Amygdala (tissue), 56 donors: ENCODE measurements around the gene ZNF423.

Experiments
- DNase-seq, 56 donors: peaks; one replicate each; lab custom pipeline; 2025; lab: John Stamatoyannopoulos, UW

Gene ZNF423

DNA sequence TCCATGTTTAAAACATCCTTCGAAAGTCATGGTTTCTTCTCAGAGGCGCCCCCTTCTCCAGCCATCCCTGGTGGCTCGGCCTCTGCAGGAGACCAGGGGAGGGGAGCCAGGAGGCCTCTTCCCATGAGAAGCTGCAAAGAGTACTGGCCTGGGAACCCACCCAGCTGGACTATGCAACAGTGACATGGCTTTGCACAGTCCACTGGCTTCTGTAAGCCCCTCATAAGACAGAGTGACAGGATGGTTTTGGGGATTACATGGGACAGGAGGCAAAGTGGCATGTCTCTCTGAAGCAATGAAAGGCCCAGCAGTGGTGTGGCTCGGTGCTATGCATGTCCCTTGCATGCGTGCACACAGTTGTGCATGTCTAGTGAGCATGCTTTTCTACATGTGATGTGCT lies 382.8 kb downstream of the ZNF423 start:
- no peak for DNase-seq

DNA sequence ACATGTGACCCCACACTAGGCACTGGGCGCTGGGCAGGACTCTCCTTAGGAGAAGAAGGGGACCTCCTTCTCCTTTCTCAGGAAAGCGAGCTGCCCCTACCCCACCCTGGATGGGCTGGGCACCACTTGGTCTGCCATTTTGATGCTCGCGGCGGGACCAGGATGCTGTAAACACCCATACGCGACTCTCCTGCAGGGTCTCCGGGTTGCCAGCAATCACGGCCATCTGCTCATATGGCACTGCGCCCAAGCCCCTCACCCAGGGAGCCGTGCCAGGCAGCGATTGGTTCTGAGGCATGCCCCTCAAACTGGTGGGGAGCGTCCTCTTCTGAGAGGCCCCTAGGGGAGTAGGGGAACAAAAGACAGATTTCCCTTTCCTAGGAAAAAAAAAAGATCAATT lies 383.3 kb downstream of the ZNF423 start:
- no peak for DNase-seq

DNA sequence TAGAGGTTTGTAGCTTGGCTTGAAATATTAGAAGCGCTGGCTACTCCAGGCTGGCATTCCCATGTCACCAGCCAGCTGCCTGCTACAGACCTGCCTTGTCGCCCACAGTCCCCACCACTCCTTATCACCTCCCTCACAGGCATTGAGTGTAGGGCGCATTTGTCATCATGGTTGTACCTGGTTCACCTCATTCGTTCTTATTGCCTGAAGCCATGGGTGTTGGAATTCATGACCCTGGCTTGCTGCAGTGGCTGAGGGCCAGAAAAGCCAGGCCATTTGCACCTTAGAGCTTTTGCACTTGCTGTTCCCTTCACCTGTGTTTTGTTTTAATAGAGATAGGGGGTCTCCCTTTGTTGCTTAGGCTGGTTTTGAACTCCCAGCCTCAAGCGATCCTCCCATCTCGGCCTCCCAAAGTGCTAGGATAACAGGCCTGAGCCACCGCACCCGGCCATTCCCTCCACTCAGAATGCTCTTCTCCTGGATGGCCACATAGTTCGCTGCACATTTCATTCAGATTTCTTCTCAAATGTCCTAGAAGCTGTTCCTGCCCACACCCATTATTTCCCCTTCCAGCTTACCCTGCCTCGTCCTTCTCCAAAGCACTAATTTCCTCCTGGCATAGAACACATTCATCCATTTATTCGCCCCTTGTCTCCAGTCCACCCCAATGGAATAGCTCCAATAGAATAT lies 384.7 kb downstream of the ZNF423 start:
- no peak for DNase-seq

DNA sequence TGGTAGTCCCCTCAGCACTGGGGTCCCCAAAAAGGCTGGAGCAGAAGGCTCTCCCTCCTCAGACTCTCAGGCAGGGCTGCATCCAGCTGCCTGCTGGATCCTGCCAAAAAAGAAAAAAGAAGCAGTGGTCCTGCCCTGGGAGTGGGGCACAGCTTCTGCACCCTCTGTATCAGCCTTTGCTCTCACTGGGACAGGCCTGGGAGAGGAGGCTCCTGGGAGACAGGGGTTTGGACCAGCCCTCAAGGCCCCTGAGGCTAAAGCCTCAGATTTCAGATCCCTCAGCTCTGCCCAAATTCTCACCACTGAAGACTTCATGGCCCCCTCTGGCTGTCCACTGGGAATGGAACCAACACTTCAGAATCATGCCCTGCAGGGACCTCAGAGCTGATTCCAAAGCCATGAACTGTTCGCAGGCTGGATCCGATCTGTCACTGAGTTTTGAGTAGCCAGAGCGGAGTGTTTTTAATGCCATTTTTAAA lies 385.4 kb downstream of the ZNF423 start:
- DNase-seq: no peak

DNA sequence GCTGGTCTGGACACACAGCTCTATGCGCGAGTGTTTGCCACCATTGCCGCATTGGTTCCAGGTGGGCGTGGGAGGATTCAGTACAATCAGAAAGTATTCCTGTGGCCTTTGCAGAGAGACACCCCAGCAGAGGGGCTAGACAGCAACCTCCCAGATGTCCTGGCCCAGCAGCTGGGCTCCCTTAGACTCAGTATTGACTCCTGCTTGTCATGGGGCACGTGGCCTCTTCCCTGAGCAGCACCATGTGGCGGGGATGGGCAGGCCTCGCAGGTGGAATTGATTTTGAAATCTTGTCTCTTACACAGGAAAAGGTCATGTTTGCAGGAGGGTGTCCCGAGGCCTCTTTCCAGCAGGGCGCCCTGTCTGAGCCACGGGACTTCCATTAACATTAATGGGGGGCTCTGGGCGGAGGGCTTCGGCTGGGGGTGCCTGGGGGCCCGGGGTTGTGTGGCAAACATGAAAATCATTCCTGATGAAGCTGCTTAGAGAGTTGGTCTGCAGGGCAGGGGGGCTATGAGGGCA lies 385.9 kb downstream of the ZNF423 start:
- no peak for DNase-seq

DNA sequence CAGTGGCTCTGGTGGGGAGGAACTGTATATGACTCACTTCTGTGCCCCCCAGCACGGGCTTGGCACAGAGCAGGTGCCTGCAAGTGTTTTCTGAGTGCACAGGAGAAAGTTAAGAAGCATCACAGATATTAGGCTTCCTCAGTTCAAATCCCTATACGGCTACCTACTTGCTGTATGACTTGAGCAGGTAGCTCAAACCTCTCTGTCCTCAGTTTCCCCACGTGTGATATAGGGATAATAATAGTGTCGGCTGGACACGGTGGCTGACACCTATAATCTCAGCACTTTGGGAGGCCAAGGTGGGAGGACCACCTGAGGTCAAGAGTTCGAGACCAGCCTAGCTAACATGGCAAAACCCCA lies 386.6 kb downstream of the ZNF423 start:
- no peak for DNase-seq

DNA sequence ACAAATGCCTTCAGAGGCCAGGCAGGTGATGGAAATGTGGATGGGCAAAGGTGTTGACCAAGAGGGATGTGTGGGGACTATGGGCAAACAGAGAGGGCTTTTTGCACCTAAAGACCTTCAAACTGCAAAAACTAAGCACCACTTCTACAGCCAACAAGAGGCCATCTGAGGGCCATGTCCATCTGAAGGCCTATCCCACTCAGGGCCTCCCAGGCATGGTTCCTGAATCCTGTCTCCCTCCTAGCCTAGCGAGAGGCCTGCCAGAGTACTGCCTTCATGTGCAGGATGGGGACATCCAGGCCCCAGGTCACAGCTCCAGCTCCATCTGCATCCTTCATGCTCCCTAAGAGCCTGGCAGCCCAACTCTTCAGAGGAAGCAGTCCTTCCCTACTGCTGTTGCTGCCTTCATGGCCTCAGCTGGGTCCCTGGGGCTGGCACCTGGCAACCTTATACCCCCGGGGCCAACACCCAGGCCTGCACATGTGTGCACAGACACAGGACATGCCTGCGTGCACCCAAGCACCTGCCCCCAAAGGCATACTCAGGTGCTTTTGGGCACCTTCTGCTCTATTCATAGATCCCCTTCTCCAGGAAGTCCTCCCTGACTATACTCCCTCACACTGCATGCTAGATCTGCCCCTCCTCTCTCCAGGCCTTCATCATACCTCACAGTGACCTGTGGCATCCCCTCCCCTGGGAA lies 387.2 kb downstream of the ZNF423 start:
- no peak for DNase-seq

DNA sequence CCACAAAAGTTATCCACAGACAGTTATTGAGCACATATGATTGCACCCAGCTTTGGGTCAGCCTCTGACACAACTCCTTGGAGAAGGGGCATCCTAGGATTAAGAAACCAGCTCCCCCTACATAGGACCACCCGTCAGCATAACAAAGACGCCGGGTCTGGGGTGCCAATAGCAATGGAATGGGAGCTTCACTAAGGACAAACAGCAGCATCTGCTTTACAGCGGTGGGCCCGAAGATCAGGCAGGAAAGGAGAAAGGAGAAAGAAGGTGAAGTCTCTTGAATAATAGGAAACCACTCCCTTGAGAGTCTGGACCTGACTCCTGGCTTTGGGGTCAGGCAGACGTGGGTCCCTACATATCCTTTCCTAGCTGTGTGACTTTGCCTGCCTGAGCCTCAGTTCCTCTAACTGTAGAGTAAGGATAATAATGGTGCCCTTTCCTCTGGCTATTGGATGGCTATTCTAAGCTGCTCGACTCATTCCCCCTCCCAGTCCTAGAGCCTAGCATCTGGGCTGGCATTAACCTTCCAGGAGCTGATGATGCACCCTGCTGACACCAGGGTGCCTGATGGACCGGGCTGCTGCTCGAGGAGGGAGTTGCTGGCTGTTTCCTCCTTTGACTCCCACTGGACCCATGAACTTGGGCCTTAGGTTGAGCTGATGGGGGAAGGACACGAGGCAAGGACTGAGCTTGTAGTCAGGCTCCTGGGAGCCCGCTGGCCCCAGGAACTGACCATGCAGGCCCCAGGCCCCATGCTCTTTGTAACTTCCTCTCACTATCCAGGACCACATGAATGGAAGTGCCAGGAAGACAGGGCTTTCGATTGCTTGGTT lies 388.2 kb downstream of the ZNF423 start:
- no peak for DNase-seq

DNA sequence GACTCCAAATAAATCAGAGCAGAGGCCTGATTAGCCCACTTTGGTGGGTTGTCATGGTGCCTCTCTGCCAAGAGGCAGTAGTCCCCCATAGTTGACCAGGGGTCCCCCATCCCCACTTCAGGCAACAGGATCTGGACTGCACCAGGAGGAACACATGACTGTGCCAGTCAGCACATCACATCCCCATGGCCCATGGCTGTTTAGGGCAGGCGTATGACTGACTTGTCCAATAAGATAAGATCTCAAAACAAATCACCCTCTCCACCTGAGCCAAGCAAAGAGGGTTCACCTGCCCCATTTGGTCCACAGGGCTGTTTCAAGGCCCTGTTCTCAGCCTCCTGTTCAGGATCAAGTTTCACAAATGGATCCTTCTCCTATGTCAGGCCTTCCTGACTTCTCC lies 389.0 kb downstream of the ZNF423 start:
- DNase-seq: no peak

DNA sequence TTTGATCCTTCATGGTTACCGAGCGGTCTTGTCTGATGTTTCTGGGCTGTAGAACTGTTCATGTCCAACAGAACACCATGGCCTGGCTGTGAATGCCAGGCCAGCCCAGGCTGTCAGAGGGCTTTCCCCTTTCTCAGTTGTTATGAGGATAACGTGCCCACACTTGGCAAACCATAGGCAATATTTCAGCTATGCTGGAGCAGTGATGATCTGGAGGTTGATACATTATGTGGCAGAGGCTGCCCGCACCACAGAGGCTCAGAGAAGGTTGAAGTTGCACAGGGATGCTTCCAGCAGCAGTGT lies 389.4 kb downstream of the ZNF423 start:
- DNase-seq: no peak

DNA sequence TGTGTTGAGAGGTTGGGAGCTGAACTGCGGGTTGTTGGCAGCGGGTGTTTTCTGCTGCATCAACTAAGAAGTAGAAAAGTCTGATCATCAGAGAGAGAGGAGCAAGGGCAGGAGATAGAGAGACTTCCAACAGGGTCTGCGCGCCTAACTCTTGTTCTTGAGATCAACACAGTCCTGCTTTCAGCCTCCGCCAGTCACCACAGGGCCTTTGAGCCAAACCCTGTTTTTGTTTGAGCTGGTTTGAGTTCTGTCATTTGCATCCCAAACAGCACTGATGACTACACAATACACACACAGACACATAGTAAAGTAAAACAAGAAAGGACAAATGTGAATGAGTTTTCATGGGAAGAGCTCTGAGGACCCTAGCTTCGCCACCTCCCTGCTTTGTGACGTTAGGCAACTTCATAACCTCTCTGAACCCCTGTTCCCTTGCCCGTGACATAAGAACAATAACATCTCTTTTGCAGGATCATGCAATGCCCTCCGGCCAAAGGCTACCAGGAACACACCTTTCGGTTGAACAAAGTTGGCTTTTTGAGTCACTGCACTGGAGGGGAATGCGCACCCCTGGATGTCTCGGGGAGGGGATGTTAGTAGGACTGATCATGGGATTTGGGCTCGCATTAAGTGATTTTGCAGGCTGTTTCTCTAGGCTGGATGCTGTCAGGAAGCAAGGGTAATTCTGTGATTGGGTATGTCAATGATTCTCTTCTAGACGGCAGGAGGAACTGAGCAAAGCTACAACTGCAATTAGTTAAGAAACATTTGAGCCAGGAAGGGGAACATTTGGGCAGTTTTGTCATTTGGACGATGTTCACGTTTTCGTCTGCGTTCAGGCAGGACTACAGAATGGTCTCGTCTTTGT lies 390.0 kb downstream of the ZNF423 start:
- DNase-seq: no peak

DNA sequence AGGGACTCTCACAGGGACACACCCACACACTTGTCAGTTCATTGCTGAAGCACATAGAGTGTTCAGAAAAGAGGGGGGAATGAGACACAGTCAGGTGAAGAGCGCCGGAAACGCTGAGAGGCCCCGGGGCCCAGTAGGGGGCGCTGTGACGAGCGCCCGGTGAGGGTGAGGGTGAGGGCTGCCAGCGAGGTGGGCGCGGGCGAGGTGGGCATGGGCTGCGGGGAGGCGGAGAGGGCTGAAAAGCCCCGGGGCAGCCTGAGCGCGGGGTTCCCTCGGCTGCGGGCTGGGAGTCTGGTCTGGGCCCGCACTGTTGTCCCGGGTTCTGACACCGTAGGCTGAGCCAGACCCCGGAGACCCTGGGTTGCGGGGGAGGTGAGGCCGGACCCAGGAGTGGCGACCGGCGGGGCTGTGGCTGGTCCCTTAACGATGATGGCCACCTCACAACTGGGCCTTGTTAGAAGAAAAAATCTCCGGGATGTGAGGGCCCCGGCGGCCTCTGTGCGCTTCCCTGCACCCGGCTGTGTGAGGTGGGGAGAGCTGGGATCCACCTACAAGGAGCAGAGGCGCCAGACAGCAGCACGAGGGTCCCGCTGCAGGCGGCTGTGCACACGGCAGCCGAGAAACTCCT lies 390.9 kb downstream of the ZNF423 start:
- no peak for DNase-seq

DNA sequence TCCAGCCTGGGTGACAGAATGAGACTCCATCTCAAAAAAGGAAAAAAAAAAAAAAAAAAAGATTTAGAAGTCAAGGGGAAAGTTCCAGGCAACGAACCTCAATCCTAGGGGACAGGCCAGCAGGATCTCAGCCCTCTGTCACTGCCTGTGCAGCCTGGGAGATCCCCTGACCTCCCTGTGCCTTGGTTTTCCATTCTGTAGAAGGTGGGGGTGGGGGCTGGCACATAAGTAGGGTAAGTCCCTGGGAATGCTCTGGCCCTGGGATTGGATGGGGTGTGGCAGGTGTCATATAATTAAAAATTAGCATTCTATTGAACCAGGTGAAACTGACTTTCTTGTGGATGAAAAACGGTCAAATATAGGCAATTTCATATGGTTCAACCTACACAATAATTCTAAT lies 391.8 kb downstream of the ZNF423 start:
- DNase-seq: no peak

DNA sequence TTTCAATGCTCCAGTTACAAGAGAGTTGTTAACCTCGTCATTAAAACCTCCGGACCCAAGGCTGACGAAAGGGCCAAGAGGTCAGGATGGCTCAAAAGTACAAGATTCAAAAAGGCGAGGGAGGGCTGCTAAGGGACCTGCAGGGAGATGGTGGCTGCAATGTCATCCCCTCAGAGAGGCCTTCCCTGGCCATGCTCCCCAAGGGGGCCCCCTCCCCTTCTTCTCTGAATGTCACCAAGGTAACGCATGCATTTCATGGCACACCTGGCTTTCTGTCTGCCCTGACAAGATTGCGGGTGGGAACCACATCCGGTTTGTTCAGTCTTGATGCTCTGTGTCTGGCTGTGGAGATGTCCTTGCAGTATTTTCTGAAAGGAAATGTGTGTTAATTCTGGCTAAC lies 392.4 kb downstream of the ZNF423 start:
- DNase-seq: no peak

DNA sequence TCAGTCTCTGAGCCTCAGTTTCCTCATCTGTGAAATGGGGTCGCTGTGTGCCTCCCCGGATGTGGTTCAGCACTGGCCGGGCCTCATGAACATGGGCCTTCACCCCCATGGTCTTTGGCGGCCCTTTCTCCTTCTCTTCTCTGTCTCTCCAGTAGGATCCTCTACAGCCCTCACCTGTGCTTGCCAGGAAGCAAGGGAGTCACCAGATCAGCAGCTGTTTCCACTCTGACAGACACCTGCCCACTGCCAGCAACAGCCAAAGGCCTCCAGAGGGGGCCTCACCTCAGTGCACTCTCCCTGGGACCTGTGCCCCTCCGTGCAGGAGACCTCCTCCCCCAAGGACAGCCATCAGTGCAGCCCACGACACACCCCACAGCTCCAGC lies 392.9 kb downstream of the ZNF423 start:
- no peak for DNase-seq

DNA sequence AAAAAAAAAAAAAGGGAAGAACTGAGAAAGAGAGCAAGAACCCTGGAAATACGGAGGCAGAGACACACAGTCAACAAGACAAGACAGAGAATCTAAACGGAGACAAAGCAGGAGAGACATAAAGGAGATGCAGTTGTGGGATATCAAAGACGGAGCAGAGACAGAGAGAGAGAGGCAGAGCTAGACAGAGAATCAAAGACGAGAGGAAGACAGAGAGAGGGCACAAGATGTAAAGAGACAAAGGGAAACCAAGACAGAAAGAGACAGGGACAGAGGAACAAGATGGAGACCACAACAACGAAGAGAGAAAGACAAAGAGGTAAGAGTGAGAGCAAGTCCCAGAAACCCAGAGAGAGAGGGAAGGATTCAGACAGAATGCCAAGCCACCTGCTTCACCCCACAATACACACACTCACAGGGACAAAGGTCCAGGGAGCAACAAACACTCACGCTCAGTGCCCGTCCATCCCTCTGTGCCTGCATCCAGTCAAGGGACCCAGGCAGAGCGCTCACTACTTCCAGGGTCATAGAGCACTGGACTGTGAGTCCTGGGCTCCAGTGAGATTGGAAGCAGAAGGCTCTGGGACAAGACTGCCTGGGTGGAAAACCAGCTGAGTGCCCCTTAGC lies 393.4 kb downstream of the ZNF423 start:
- no peak for DNase-seq

DNA sequence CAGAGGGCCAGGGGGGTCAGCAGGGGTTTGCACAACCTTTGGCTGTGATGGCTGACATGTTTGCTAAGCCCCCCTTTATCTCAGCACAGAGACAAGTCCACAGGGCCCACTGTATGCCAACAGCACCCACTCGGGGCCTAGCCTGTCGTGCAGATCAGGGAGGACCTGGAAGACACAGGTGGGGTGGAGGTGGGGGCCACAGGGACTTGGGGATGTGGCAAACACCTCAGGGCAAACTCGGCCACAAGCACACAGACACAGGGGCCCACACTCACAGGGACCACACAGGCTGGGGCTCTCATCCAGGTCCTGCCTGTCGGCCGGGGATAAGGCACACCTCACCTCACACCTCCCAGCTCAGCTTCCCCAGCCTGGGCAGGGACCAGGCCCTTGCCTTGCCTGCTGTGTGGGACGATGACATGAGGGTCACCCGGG lies 394.4 kb downstream of the ZNF423 start:
- DNase-seq: no peak

DNA sequence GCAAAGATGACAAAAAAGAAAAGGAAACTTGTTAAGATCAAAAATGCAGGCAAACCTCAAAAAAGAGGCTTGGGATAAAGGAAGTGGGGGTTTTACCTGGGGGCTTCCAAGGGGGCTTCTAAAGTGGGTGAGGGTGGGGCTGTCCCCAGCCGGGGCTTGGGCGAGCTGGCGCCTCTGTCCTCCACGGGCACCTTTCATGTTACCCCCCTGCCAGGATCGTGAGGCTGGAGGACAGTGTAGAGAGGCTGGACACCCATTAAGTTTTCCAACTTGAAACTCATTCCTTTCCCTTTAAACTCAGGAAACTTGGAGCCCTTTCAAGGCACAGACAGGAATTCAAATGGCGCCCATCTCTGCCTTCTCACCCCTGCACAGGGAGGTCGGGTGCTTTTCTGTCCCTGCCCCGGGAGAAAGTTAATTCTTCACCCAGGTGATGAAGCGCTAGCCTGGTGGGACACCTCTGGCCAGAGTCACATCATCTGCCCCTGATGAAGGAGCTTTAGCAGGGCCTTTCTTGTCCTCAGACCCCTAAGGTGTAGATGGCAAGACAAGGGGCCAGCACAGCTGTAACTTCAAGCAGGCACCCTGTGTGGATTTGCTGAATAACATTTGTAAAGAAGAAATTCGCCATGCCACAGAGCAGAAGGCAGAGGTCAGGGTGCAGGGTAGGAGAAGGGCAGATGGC lies 395.0 kb downstream of the ZNF423 start:
- no peak for DNase-seq
